ENCODE data around the gene TREX2.

The TREX2 gene

GRCh38 chrX:153446950-153447580 lies 1.2 kb upstream of the TREX2 start:
- DNase-seq (ENCODE audit: low read depth), result no peak
- TF ChIP-seq MAX (IDR thresholded peaks at IDR 0.05; ENCODE audit: low read depth, low read length) (no peak), MYC (IDR thresholded peaks at IDR 0.05; ENCODE audit: low read depth, low read length) (no peak), POLR2A (IDR thresholded peaks at IDR 0.05; ENCODE audit: extremely low read depth, insufficient read length) (no peak), CTCF (IDR thresholded peaks at IDR 0.05; ENCODE audit: low read depth, low read length) (no peak)
- no peak overlapping the region for H3K4me3 ChIP-seq (ENCODE audit: low read depth, low read length)

GRCh38 chrX:153446636-153446936 lies 730 bp upstream of the TREX2 start:
- H3K4me3 ChIP-seq (ENCODE audit: low read depth, low read length), result no peak overlapping the region
- no peak for TF ChIP-seq MYC (IDR thresholded peaks at IDR 0.05; ENCODE audit: low read depth, low read length)
- TF ChIP-seq MAX (IDR thresholded peaks at IDR 0.05; ENCODE audit: low read depth, low read length), result no peak
- no peak for TF ChIP-seq CTCF (IDR thresholded peaks at IDR 0.05; ENCODE audit: low read depth, low read length)
- TF ChIP-seq POLR2A (IDR thresholded peaks at IDR 0.05; ENCODE audit: extremely low read depth, insufficient read length), result no peak
- DNase-seq (ENCODE audit: low read depth), result no peak

GRCh38 chrX:153445106-153445855 lies 575 bp downstream of the TREX2 start:
- no peak for DNase-seq (ENCODE audit: low read depth)
- no peak for TF ChIP-seq MYC (IDR thresholded peaks at IDR 0.05; ENCODE audit: low read depth, low read length)
- H3K4me3 ChIP-seq (ENCODE audit: low read depth, low read length), result no peak overlapping the region

- TF ChIP-seq MYC (IDR thresholded peaks at IDR 0.05; ENCODE audit: low read depth, low read length) (no peak), MAX (IDR thresholded peaks at IDR 0.05; ENCODE audit: low read depth, low read length) (no peak), POLR2A (IDR thresholded peaks at IDR 0.05; ENCODE audit: extremely low read depth, insufficient read length) (no peak), CTCF (IDR thresholded peaks at IDR 0.05; ENCODE audit: low read depth, low read length) (no peak)
- no peak for DNase-seq (ENCODE audit: low read depth)
These were observed 1.4 kb downstream of the TREX2 start for GRCh38 chrX:153444333-153445011.

GRCh38 chrX:153443476-153444332 lies 2.2 kb downstream of the TREX2 start:
- no peak for DNase-seq (ENCODE audit: low read depth)
- no peak overlapping the region for H3K4me3 ChIP-seq (ENCODE audit: low read depth, low read length)
- no peak for TF ChIP-seq CTCF (IDR thresholded peaks at IDR 0.05; ENCODE audit: low read depth, low read length)
- TF ChIP-seq MYC (IDR thresholded peaks at IDR 0.05; ENCODE audit: low read depth, low read length), result no peak
- TF ChIP-seq MAX (IDR thresholded peaks at IDR 0.05; ENCODE audit: low read depth, low read length), result no peak
- no peak for TF ChIP-seq POLR2A (IDR thresholded peaks at IDR 0.05; ENCODE audit: extremely low read depth, insufficient read length)

More at GRCh38 chrX:153444333-153445011, 1.4 kb downstream of the TREX2 start:
- H3K4me3 ChIP-seq (ENCODE audit: low read depth, low read length), result no peak overlapping the region
